Measurements from ENCODE around the gene FSCN2.

Gene FSCN2

DNA sequence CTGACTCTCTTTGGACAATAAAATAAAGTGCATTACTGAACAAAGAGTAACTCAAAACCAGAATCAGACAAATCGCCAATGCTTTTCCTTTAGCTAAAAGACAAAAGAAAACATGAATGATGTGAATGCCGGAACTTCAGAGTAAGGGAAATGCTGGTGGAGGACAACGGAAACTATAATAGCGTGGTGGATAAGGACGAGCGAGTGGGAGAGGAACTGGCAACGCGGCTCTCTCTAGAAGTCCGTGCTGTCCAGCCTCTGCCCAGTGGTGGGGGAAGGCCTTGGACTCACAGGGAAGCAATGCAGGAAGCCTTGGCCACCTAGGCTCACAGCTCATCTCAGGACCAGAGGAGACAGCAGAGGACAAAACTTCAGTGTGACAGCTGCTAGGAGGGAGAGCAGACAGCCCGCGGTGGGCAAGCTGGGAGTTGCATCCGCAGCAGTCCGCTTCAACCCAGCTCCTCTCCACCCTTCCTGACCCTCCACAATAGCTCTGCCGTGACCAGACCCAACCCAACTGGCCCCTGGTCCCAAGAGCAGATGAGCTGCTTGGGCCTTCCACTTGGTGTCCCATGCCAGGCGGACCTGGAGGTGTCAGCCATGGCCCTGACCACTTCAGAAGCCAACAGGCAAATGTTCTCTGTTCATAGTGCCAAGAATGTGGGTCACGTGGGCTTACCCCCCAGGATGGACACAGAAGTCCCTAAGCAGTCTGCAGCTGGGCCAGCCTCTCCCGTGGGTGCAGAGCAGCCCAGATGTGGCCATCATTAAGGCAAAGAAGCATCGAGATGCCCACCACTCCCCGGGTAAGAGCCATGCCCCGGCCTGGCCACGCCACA lies 29.3 kb downstream of the FSCN2 start:
- no peak for DNase-seq (ENCODE audit: low read depth)

DNA sequence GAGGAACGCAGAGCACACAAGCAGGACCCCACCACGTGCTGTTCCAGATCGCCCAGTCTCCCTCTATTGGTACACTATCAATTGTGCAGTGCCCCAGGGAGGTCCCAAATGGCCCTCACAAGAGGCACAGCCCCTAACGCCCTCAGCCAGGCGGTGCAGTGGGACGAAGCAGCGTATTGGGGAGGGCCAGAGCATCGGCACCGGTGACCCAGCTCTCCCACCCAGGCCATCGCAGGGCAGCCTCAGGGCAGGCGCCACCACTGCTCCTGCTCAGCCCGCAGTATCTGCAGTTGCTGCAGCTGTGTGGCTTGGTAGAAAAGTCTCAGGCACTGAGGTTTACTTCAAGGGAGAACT lies 29.9 kb downstream of the FSCN2 start:
- no peak for DNase-seq (ENCODE audit: low read depth)

DNA sequence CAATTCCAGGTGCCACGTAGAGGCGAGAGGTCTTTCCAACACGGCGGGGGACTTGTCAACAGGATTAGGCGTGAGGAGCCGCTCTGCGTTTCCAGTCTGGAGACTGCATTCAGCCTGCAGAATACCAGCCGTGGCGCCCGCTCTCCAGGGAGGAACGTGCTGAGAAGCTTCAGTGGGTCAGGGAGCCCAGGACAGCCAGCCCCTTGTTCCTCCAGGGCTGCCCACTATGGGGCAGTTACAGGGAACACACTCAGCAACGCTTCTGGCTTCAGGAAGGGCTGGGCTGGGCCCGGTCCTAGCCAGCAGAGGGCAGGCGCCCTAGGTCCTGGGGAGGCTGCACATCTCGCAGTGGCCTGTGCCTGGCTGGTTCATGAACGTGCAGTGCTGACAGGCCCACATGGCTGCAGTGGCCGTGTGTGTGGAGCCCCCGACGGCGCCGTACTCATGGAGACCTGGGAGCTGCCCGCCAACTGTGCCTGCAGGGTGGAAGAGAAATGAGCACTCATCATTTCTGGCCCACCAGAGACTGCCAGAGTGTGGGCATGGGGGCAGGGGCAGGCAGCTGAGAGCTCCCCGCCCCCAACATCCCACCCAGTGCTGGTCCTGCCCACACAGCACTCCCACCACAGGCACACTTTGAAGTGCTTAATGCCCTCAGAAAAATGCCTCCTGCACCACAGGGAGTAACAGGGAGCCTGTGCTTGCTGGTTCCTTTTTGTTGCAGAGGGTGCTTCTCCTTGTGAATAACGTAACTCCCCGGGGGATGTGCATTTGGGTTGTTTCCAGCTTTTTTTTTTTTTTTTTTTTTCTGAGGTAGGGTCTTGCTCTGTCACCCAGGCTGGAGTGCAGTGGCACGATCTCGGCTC lies 31.0 kb downstream of the FSCN2 start:
- DNase-seq (ENCODE audit: low read depth): no peak

DNA sequence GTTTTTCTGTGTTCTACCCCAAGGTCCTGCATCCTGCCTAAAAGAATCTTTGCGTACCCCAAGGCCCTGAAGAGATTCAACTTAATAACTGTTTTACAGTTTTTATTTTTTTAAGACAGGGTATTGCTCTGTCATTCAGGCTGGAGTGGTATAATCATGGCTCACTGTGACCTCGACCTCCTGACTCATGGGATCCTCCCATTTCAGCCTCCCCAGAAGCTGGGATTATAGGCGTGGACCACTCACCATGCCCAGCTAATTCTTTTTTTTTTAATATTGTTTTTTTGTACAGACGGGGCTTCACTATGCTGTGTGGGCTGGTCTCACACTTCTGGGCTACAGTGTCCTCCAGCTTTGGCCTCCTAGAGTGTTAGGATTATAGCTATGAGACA lies 33.3 kb downstream of the FSCN2 start:
- no peak for DNase-seq (ENCODE audit: low read depth)

DNA sequence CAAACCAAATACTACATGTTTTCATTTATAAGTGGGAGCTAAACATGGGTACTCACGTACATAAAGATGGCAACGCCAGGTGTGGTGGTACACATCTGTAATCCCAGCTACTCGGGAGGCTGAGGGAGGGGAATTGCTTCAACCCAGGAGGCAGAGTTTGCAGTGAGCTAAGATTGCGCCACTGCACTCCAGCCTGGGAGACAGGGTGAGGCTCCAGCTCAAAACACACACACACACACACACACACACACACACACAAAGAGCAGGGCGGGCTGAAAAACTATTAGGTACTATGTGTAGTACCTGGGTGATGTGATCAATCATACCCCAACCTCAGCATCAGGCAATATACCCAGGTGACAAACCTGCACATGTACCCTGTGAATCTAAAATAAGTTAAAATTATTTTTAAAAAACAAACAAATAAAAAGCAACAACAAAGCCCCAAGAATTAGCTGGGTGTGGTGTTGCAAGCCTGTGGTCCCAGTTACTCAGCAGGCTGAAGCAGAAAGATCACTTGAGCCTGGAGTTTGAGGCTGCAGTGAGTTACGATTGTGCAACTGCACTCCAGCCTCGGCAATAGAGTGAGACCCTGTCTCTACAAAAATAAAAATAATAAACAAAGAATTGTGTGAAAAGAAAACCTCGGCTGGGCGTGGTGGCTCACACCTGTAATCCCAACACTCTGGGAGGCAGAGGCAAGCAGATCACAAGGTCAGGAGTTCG lies 35.8 kb downstream of the FSCN2 start:
- no peak for DNase-seq (ENCODE audit: low read depth)

DNA sequence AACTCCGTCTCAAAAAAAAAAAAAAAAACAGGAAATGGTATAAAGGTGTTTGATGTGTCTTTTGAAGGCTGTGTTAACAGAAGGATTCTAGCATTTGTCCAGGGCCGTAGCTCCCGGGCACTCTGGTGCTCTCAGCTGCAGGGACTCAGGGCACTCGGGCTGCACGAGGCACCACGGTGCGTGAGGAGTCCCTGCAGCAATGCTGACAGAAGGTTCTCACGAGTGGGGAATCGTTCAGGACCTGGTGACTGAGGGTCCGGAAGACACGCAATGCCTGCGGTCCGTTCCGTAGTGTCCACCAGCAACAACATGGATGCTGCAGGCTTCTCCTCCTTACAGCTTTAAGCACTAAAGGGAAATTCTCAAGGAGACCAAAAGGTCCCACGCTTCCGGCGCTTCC lies 36.6 kb downstream of the FSCN2 start:
- no peak for DNase-seq (ENCODE audit: low read depth)

DNA sequence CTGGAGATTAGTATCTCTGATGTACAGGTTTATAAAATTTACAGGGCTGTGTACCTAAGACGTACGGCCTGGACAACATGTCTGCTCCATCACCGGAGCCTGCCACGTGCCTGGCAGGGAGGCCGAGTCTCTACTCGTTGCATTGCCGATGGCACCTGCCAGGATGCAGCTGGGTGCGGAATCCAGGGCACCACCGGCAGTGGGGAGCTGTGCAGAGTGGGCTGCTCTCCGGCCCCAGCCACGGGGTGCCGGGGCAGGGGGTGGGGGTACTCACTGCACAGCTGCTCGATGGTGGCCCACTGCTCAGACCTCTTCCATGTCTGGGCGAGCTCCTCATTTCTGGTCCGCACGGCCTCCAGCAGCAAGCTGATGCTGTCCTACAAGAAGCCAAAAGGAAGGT lies 37.1 kb downstream of the FSCN2 start:
- no peak for DNase-seq (ENCODE audit: low read depth)

DNA sequence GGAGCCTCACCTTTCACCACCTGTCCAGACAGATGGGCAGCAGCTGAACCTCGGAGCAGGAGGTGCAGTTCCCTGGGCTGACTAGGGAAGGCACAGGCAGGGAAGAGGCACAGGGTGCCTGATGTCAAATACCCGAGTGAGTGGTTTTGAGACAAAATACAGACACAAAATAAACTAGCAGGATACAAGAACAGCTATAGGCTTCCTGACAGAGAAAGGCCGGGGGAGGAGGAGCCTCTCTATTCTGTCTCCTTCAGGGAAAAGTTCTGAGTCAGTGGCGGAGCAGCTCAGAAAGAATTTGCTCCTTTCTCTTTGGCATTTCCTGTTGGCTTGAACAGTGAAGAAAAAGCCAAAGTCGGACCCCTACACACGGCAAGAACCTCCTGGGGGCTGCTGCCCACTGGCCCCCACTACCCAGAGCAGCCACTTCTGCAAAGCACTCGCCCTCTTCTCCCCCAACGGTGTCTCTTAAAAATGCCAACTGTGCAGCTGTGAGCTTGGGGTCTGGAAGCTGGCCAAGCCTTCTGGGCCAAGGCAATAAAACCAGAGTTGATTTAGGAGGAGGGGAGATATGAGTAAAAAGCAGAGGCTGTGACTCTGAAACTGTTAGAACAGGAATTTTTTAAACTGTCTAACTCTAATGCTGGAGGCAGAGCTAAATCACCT lies 38.4 kb downstream of the FSCN2 start:
- DNase-seq (ENCODE audit: low read depth): peak; percentile 82

DNA sequence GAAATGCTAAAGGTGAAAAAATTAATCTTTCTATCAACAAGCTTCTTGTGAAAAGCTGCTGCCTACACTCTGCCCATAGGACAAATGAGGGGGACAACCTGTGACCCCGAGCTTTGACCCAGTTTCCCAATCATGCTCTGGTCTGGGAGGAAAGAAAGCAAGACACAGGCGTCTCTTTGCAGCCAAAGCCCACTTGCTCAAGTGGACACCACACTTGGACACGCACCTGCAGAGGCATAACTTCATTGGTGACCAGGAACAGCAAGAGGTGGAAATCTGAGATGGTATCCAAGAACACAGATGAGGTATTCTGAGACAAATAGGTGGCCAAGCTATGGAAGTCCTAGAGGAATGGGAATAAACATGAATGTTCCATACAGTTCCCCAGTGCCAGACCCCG lies 39.0 kb downstream of the FSCN2 start:
- no peak for DNase-seq (ENCODE audit: low read depth)

DNA sequence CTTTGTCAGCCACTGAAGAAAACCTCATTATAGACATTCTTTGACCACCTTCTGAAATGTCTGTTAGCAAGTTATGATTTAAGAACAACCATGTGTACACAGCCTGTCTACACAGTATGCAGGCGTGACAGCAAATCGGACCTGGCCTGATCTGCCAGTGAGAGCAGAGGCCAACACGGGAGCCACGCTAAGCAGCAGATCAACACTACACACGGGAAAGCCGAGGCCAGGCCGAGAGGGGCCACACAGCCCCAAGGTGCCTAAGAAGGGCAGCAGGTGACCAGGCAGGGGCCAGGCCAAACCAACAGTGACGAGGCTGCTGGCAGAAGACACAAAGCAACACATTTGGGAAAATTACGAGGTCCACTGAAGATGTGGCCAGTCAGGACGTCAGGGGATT lies 40.2 kb downstream of the FSCN2 start:
- DNase-seq (ENCODE audit: low read depth): no peak

DNA sequence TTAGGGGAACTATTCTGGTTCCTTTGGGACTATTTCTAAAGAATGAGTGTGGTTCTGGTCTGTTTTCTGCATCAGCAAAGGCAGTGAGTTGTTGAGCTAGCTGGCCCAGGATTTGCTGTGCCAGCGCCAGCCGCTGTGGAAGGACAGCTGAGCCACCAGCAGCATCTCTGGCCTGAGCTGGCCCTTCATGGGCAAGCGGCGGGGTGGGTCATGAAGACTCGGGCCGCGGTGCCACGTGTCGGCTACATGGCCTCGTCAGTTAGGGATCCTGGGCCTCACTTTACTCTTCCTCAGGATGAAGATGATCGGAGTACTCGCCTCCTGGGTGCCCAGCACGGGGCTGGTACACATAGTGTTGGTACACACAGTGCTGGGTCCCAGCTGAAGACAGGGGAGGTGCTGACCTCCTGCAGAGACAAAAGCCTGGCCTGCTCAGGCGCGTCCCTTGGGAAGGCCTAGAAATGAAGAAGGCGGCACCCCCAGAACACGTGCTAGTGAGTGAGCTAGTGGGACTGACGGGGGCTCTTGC lies 41.9 kb downstream of the FSCN2 start:
- DNase-seq (ENCODE audit: low read depth): no peak

DNA sequence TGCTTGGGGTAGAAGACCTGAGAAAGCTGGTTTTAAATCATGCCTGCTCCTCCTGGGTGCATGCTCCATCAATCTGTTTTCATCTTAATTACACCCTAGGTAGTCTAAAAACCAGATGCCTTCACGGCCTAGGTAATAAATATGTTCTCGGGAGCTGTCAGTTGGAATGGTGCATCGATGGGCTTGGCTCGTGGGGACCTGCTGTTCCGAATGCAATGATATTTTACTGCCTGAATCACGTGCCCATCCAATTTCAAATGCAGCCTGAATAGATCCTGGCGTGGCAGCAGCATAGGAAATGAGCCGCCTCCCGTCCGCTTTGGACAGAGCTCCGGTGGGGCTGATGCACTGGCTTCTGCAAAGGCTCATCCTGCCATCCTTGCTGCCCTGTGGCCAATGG lies 42.8 kb downstream of the FSCN2 start:
- DNase-seq (ENCODE audit: low read depth): no peak

DNA sequence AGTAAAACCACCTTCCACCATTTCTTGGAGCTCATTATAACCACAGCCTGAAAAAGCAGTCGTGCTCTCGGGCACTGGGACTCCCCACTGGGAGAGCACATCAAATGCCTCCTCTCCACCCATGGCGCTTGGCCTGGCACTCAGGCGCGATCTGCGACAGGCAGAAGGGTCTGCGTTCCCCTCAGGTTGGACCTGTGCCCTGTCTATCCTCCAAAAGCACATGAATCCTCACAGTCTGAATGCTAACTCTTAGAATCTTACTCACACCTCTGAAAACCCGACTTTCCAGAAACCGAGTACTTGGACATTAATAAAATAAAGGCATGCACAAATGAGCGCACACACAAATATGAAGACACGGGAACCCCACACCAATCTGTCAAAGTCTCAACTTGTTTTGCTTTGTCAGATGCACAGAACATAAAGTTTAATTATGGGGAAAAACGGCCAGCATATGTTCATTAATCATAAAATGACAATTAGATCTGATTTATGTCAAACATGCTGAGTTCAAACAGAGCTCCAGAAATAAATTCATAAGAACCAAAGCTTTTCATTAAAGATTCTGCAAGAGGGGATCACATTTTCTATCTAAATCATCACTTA lies 44.5 kb downstream of the FSCN2 start:
- DNase-seq (ENCODE audit: low read depth): no peak

DNA sequence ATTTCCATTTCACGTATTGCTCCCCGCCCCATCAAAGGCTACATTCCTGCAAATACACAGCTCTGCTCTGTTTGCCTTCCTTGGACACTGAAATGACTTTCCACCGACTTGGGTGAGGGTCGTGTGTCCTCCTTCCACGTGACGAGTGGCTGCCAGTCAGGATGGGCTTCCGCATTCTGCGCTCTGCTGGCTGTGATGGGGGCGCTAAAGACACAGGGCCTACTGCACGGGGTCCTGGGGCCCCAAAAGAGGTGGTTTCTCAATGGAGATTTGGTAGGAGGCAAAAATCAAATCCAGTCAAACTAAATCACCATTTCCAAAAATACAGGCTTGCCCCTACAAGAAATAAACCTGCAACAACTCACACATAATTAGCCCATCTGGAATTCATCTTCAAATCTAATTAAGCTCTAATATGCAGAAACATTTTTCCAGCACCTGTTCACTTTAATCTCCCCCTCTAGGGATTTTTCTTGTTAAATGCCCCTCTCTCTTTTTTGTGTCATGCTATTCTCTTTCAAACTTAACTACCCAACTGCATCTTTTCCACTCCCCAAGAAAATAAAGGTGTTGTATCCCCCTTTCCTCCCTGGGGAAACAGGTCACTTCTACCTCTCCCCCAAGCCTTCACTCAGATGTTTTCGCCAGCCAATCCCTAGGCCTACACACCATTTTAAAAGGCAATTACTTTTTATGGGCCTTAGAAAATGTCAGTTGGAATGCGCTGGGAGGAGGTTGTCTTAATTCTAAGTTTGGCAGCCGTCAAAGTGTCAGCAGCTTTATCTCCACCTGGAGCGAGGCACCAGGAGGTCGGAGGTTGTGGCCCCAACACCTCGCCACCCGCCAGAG lies 45.8 kb downstream of the FSCN2 start:
- no peak for DNase-seq (ENCODE audit: low read depth)

DNA sequence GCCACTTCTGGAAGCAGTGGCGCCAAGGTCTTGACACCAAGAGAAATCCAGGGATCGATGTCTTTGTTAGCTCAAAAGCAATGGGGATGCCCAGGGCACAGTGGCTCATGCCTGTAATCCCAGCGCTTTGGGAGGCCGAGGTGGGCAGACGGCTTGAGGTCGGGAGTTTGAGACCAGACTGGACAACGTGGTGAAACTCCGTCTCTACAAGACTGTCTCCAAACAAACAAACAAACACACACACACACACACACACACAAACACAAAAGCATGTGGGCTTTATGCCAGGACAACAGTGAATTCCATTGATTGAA lies 46.4 kb downstream of the FSCN2 start:
- DNase-seq (ENCODE audit: low read depth): no peak

DNA sequence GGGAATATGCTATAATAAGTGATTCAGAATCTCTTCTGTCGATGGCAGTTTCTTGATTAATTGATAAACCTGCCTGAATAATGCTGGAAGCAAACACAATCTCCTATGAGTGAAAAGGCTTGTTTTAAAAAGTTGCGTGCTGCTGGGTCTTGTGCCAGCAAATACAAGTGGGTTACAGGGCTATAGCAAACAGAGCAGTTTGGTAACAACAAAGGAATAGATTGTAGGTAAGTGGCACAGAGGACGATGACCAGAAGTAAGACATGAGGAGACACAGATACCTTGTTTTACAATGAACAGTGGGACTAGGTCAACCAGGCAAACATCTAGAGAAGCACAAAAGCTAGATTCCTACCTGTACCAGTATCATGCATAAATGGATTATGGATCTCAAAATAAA lies 47.7 kb downstream of the FSCN2 start:
- DNase-seq (ENCODE audit: low read depth): no peak

DNA sequence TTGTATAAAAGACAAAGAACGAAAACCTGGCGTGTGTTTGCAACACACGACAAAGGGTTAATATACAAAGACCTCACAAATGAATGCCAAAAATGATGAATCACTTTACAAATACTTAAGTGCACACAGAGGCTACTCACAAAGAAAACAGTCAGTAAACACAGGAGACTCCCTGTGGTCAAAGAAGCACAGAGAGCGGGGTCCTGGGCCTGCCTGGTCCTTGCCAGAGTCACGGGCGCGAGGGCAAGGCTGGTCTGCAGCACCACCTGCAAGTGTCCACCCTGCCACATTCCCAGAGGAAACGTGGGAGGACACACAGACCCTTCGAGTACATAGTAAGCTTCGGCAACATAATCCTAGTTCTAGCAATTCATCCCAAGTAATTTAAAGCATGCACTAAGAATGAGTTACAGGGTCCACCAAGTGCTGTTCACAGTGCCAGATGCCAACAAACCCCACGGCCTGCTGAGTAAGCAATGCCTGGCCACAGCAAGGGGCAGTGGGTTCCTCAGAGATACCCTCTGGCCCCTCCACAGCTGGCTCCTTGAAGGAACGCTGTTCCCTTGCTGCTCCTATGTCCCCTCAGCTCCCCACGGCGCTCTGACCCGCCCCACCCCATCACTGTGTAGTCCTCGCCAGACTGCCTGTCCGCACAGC lies 48.6 kb downstream of the FSCN2 start:
- no peak for DNase-seq (ENCODE audit: low read depth)

DNA sequence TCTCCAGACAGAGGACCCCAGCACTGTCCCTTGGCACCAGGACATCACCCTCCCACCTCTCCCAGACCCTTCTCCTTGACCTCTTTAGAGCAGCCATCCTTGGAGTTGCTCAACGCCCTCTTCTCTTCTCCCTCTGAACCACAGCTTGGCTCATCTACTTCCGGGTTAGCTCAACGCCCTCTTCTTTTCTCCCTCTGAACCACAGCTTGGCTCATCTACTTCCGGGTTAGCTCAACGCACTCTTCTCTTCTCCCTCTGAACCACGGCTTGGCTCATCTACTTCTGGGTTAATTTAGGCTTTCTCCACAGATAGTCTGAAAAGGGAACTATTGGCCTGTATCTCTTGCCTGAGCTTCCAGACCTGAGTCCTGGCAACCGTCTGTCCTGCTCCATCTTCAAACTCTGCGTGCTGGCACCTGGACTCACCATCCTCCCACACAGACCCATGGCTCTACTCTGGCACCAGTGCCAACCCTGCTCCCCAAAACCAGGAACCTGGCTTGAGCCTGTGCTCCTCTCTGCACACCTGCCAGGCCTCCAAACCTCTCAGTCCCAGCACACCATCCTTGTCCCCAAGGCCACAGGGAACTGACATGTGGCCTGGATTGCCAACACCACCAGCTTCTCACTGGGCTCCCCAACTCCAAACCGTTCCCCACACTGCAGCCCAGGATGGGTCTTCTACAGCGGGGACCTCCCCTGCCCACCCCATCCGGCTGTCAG lies 49.3 kb downstream of the FSCN2 start:
- DNase-seq (ENCODE audit: low read depth): no peak

DNA sequence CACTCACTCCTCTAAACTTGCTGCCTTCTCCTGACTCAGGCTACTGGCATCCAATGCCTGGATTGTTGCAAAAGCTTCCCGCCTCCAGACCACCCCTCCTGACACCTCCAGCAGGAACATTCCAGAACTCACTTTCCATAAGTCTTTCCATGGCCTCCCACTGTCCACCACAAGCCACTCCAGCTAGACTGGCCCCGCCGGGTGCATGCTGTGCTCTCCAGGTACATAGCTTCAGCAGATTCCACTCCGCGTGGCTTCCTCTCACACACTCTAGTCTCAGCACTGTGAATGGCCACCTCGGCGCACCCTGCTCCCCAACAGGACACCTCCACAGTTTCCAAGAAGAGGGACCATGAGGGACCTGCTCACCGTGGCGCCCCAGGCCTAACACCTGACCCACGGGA lies 49.9 kb downstream of the FSCN2 start:
- no peak for DNase-seq (ENCODE audit: low read depth)

Measured in non-pigmented ciliary epithelial cell (primary cell).